Upper lobe of right lung (tissue), 1 donor: ENCODE results near the gene DIP2C. TPM values are rescaled to one million over a fixed set of nuclear protein-coding genes. Genes with fewer than 3 reads are reported as not detected.

Source experiments
- ATAC-seq: fragments of 200-7000 bp; cut with Tn5 transposase; one replicate; pipeline ENCODE4 v1.9.1; 2020; ENCODE audit warnings: mild to moderate bottlenecking, moderate library complexity
- DNase-seq: peaks from one replicate; pipeline ENCODE4 v3.0.0-alpha.2; 2020
- H3K27ac ChIP-seq: fragments of 200-600 bp; one replicate; pipeline ENCODE4 v1.8.0; 2022
- H3K27me3 ChIP-seq: fragments of 200-600 bp; one replicate; pipeline ENCODE4 v1.8.0; 2022; ENCODE audit warnings: mild to moderate bottlenecking
- H3K36me3 ChIP-seq: fragments of 200-600 bp; one replicate; pipeline ENCODE4 v1.8.0; 2022
- H3K4me1 ChIP-seq: fragments of 200-600 bp; one replicate; pipeline ENCODE4 v1.8.0; 2022
- H3K4me3 ChIP-seq: fragments of 200-600 bp; one replicate; pipeline ENCODE4 v1.8.0; 2022; ENCODE audit warnings: mild to moderate bottlenecking
- H3K9me3 ChIP-seq: fragments of 200-600 bp; one replicate; pipeline ENCODE4 v1.8.0; 2022
- CTCF ChIP-seq: fragments of 200-600 bp; IDR thresholded peaks from one replicate; pipeline ENCODE4 v1.8.0; 2022; ENCODE audit warnings: antibody characterized with exemption
- intact Hi-C: fragments of 100-400 bp; cut with DNase I; formaldehyde crosslinking; loops from one replicate; pipeline ENCODE4 v1.11.0; 2022
- total RNA-seq: library from RNA; stranded (reverse); fragmentation: NEBNext Ultra II Directional; extraction: Animal tissue kit (Norgen Biotek cat#: 25700); gene quantifications from one replicate; pipeline ENCODE4 v1.2.1, GENCODE V29; 2021
- donor health status: DM: no; HTN: yes; CAD: no; lungs with severe emphysema.

The DIP2C gene
- total RNA-seq, 1 donor from 2014 or later = 17.3 TPM

GRCh38 chr10:591646-592045 lies 97.8 kb downstream of the DIP2C start:
- ATAC-seq = no peak
- Histone ChIP-seq H3K27ac (no peak overlapping the region), H3K9me3 (no peaks in the 10 kb centered on the region), H3K27me3 (no peaks in the 10 kb centered on the region), H3K4me1 (no peaks in the 10 kb centered on the region), H3K4me3 (no peak overlapping the region), H3K36me3 (no peaks in the 10 kb centered on the region)
- intact Hi-C loops = no loop called here
- TF ChIP-seq CTCF = no peak
- DNase-seq = no peak

GRCh38 chr10:590721-591120 lies 98.7 kb downstream of the DIP2C start:
- ATAC-seq (no peak), DNase-seq (peak; percentile 27)
- H3K36me3 ChIP-seq = no peaks in the 10 kb centered on the region
- H3K27me3 ChIP-seq = no peaks in the 10 kb centered on the region
- no peaks in the 10 kb centered on the region for H3K4me1 ChIP-seq
- TF ChIP-seq CTCF = no peak
- H3K4me3 ChIP-seq = no peak overlapping the region
- H3K27ac ChIP-seq = no peak overlapping the region
- H3K9me3 ChIP-seq = no peaks in the 10 kb centered on the region
- intact Hi-C loops = no loop called here

GRCh38 chr10:589961-590680 lies 99.3 kb downstream of the DIP2C start:
- Histone ChIP-seq H3K4me3 (no peak overlapping the region), H3K4me1 (no peaks in the 10 kb centered on the region), H3K27me3 (no peaks in the 10 kb centered on the region), H3K27ac (no peak overlapping the region), H3K9me3 (no peaks in the 10 kb centered on the region), H3K36me3 (no peaks in the 10 kb centered on the region)
- TF ChIP-seq CTCF = no peak
- intact Hi-C loops = no loop called here
- ATAC-seq (no peak), DNase-seq (peak; percentile 36)

- ATAC-seq = peak; percentile 35
- no peaks in the 10 kb centered on the region for H3K4me1 ChIP-seq
- H3K4me3 ChIP-seq = no peak overlapping the region
- no peaks in the 10 kb centered on the region for H3K36me3 ChIP-seq
- TF ChIP-seq CTCF = no peak
- H3K27me3 ChIP-seq = no peaks in the 10 kb centered on the region
- peak; percentile 54 for DNase-seq
- no peaks in the 10 kb centered on the region for H3K9me3 ChIP-seq
- no peak overlapping the region for H3K27ac ChIP-seq
- intact Hi-C loops = no loop called here
Observed at GRCh38 chr10:588246-589165, 101.0 kb downstream of the DIP2C start.

GRCh38 chr10:586716-587115 lies 102.8 kb downstream of the DIP2C start:
- H3K36me3 ChIP-seq = no peaks in the 10 kb centered on the region
- H3K4me1 ChIP-seq = no peaks in the 10 kb centered on the region
- no peak overlapping the region for H3K27ac ChIP-seq
- no peaks in the 10 kb centered on the region for H3K27me3 ChIP-seq
- no peak overlapping the region for H3K4me3 ChIP-seq
- intact Hi-C loops = no loop called here
- no peaks in the 10 kb centered on the region for H3K9me3 ChIP-seq
- DNase-seq = no peak
- ATAC-seq = no peak
- no peak for TF ChIP-seq CTCF
